ENCODE results near the gene IL36G. TPM values are rescaled to one million over a fixed set of nuclear protein-coding genes. Genes with fewer than 3 reads are reported as not detected.
A peak's percentile ranks its signal among the peaks of the same experiment; 100 is the strongest.

IL36G gene
- total RNA-seq, 4 donors from 2014 or later = 7.3 to 223 (median 7.7) TPM; not detected in 1

GRCh38 chr2:113005030-113005509 is 27.3 kb downstream of the IL36G start, which contains the start of gene IL36A:
TSS of gene IL36A (plus strand) at chr2:113005459. CDS start at chr2:113005872, 413 bp downstream.
- WGBS, 2 donors = 45 to 55% methylated on average over 3 of the region's 3 CpGs
- H3K27ac ChIP-seq = peak within 1 kb of the TSS in 1 of 4 donors; percentile 44
- intact Hi-C loops (cut with DNase I) = no loop called here
- H3K4me1 ChIP-seq = no peaks in the 10 kb centered on the region
- H3K4me3 ChIP-seq = no peak within 1 kb of the TSS
- H3K36me3 ChIP-seq = no peaks in the 10 kb centered on the region
- DNase-seq = no peak
- H3K9me3 ChIP-seq = peaks cover 0 to 14% (median 8%) of the 10 kb centered on the region in 3 donors
- peaks cover 0 to 9% (median 0%) of the 10 kb centered on the region in 4 donors for H3K27me3 ChIP-seq
- no peak for TF ChIP-seq POLR2A (IDR thresholded peaks at IDR 0.05)
- TF ChIP-seq, protein P1, sequence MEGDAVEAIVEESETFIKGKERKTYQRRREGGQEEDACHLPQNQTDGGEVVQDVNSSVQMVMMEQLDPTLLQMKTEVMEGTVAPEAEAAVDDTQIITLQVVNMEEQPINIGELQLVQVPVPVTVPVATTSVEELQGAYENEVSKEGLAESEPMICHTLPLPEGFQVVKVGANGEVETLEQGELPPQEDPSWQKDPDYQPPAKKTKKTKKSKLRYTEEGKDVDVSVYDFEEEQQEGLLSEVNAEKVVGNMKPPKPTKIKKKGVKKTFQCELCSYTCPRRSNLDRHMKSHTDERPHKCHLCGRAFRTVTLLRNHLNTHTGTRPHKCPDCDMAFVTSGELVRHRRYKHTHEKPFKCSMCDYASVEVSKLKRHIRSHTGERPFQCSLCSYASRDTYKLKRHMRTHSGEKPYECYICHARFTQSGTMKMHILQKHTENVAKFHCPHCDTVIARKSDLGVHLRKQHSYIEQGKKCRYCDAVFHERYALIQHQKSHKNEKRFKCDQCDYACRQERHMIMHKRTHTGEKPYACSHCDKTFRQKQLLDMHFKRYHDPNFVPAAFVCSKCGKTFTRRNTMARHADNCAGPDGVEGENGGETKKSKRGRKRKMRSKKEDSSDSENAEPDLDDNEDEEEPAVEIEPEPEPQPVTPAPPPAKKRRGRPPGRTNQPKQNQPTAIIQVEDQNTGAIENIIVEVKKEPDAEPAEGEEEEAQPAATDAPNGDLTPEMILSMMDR (IDR thresholded peaks at IDR 0.05) = no peak

DNA sequence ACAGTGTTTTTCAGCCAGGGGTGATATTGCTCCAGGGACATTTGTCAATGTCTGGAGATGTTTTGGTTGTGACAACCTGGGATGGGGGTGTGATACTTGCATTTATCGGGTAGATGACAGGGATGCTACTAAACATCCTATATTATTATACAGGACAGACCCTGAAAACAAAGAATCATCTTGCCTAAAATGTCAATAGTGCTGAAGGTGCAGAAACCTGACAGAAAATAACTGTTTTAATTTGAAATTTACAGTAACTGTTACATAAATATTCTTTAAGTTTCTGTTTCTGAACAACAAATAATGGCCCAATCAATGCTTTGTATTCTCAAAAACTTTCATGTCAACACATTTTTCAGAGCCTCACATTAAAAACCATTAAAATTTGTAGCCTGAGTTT is 29.4 kb downstream of the IL36G start:
- WGBS, 2 donors = 60 to 64% methylated on average over 1 of the region's 1 CpG
- TF ChIP-seq, protein P1 (IDR thresholded peaks at IDR 0.05) = no peak
- TF ChIP-seq POLR2A (IDR thresholded peaks at IDR 0.05) = no peak

GRCh38 chr2:113009622-113010021 is 31.8 kb downstream of the IL36G start:
- H3K9me3 ChIP-seq = no peaks in the 10 kb centered on the region
- H3K27me3 ChIP-seq = no peaks in the 10 kb centered on the region
- H3K27ac ChIP-seq = no peak overlapping the region
- H3K4me3 ChIP-seq = no peak overlapping the region
- WGBS, 2 donors = 53 to 76% methylated on average over 1 of the region's 1 CpG
- intact Hi-C loops (cut with DNase I) = no loop called here
- no peak for DNase-seq
- H3K4me1 ChIP-seq = no peaks in the 10 kb centered on the region
- TF ChIP-seq POLR2A (IDR thresholded peaks at IDR 0.05) = no peak
- TF ChIP-seq, protein P1 (IDR thresholded peaks at IDR 0.05) = no peak
- H3K36me3 ChIP-seq = no peaks in the 10 kb centered on the region

More for the DNA sequence above, 29.4 kb downstream of the IL36G start:
- no peak for DNase-seq
- Histone ChIP-seq H3K9me3 (no peaks in the 10 kb centered on the region), H3K36me3 (no peaks in the 10 kb centered on the region), H3K27ac (no peak overlapping the region), H3K4me3 (no peak overlapping the region), H3K27me3 (peaks cover 0 to 9% (median 0%) of the 10 kb centered on the region in 4 donors), H3K4me1 (no peaks in the 10 kb centered on the region)
- intact Hi-C loops (cut with DNase I) = no loop called here

DNA sequence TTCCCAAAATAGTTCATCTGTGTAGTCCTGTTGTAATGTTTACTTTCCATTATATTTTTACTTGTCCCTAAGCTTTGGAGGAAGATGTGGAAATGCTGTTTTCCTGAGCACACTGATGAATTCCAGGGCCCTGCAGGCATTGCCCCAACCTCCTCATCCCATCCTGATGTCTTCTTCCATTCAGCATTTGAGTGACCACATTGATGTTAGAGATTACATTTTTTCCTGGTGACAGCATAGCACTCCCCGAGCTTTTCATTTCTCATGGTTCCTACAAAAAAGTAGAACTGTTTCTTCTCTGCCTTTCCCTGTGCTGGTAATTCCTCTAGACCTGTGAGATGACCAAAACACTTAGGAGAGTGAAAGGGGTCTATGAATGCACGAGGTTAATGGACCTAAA is 32.3 kb downstream of the IL36G start:
- 24 to 27% methylated on average over 2 of the region's 2 CpGs for WGBS, 2 donors
- DNase-seq = no peak
- no peak overlapping the region for H3K27ac ChIP-seq
- no peaks in the 10 kb centered on the region for H3K9me3 ChIP-seq
- H3K4me3 ChIP-seq = no peak overlapping the region
- H3K4me1 ChIP-seq = no peaks in the 10 kb centered on the region
- H3K27me3 ChIP-seq = peaks cover 0 to under 1% (median 0%) of the 10 kb centered on the region in 4 donors
- no peaks in the 10 kb centered on the region for H3K36me3 ChIP-seq
- intact Hi-C loops (cut with DNase I) = no loop called here
- TF ChIP-seq, protein P1 (IDR thresholded peaks at IDR 0.05) = no peak
- no peak for TF ChIP-seq POLR2A (IDR thresholded peaks at IDR 0.05)

- Histone ChIP-seq H3K36me3 (no peaks in the 10 kb centered on the region), H3K9me3 (no peaks in the 10 kb centered on the region), H3K4me1 (no peaks in the 10 kb centered on the region), H3K27ac (no peak overlapping the region), H3K27me3 (peaks cover 0 to 10% (median 0%) of the 10 kb centered on the region in 4 donors), H3K4me3 (no peak overlapping the region)
- intact Hi-C loops (cut with DNase I) = no loop called here
- TF ChIP-seq, protein P1 (IDR thresholded peaks at IDR 0.05) = no peak
- no peak for TF ChIP-seq POLR2A (IDR thresholded peaks at IDR 0.05)
- no peak for DNase-seq
- 85 to 92% methylated on average over 1 of the region's 1 CpG for WGBS, 2 donors
Observed at GRCh38 chr2:113011108-113011507, 33.3 kb downstream of the IL36G start.
